Thoracic aorta (tissue), 2 donors: ENCODE measurements around the gene EYA4. TPM values are rescaled to one million over a fixed set of nuclear protein-coding genes. Genes with fewer than 3 reads are reported as not detected.

ENCODE experiments used
- ATAC-seq: fragments of 150-250 bp; one replicate; pipeline ENCODE4 v1.8.0; 2017; ENCODE audit warnings: low read depth; ENCODE audit not compliant: insufficient number of reproducible peaks, low FRiP score
- DNase-seq: peaks from one replicate; pipeline ENCODE4 v3.0.0-alpha.2; 2020; ENCODE audit warnings: low spot score
- H3K27ac ChIP-seq, 2 donors: fragments of 200-600 bp; sonication (generic); 1 replicate in 1 of 2; 2 replicates in 1 of 2; pipeline ENCODE4 v1.5.1; 2016; ENCODE audit warnings: mild to moderate bottlenecking in 2 of 2, moderate library complexity in 2 of 2
- H3K27me3 ChIP-seq: fragments of 200-600 bp; sonication (generic); replicated peaks from 2 replicates; pipeline ENCODE4 v1.6.0; 2016; ENCODE audit warnings: mild to moderate bottlenecking; ENCODE audit not compliant: insufficient read depth
- H3K36me3 ChIP-seq: fragments of 200-600 bp; sonication (generic); one replicate; pipeline ENCODE4 v1.5.1; 2016
- H3K4me1 ChIP-seq, 2 donors: fragments of 200-600 bp; sonication (generic); 1 replicate in 1 of 2; 2 replicates in 1 of 2; pipeline versions ENCODE4 v1.5.1 to v1.6.0; 2016; ENCODE audit warnings: low read depth in 2 of 2, mild to moderate bottlenecking in 1 of 2; ENCODE audit not compliant: control insufficient read depth in 1 of 2
- H3K4me3 ChIP-seq: fragments of 200-600 bp; sonication (generic); 2 replicates; pipeline ENCODE4 v1.5.1; 2016; ENCODE audit warnings: mild to moderate bottlenecking
- H3K9me3 ChIP-seq: fragments of 200-600 bp; sonication (generic); 2 replicates; pipeline ENCODE4 v1.5.1; 2016
- total RNA-seq, 2 donors: library from RNA; depleted of rRNA; stranded (reverse); fragments of >200 nt; gene quantifications; one replicate each; pipeline versions ENCODE4 v1.1.0 to v1.2.3, GENCODE V29; 2016
- TF ChIP-seq, protein P1 (sequence below): fragments of 200-600 bp; sonication (generic); IDR thresholded peaks from one replicate; pipeline ENCODE4 v1.5.1; 2019; ENCODE audit warnings: antibody characterized with exemption

The EYA4 gene
- total RNA-seq, 2 donors from 2014 or later: 1.3 to 3.0 TPM

DNA sequence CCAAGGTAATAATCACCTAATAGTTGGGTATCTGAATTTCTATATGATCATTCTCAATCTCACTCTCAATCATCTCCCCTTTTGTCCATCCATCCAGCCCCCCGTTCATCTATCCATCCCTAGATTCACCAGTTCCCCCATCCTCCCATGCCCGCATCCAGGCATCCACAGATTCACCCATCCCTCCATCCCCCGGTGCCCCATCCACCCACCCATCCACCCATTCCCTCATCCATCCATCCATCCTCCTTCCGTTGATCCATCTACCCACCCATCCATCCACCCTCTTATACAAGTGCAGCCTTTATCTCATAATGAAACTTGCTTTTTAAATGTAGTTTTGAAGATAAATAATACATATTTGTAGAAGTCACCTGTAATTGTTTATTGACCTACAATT is 76.5 kb downstream of the EYA4 start:
- Histone ChIP-seq H3K27me3 (no peaks in the 10 kb centered on the region), H3K27ac (no peak overlapping the region), H3K36me3 (no peaks in the 10 kb centered on the region), H3K4me1 (no peaks in the 10 kb centered on the region), H3K4me3 (no peak overlapping the region), H3K9me3 (no peaks in the 10 kb centered on the region)
- TF ChIP-seq, protein P1, sequence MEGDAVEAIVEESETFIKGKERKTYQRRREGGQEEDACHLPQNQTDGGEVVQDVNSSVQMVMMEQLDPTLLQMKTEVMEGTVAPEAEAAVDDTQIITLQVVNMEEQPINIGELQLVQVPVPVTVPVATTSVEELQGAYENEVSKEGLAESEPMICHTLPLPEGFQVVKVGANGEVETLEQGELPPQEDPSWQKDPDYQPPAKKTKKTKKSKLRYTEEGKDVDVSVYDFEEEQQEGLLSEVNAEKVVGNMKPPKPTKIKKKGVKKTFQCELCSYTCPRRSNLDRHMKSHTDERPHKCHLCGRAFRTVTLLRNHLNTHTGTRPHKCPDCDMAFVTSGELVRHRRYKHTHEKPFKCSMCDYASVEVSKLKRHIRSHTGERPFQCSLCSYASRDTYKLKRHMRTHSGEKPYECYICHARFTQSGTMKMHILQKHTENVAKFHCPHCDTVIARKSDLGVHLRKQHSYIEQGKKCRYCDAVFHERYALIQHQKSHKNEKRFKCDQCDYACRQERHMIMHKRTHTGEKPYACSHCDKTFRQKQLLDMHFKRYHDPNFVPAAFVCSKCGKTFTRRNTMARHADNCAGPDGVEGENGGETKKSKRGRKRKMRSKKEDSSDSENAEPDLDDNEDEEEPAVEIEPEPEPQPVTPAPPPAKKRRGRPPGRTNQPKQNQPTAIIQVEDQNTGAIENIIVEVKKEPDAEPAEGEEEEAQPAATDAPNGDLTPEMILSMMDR: no peak
- no peak for DNase-seq
- no peak for ATAC-seq

DNA sequence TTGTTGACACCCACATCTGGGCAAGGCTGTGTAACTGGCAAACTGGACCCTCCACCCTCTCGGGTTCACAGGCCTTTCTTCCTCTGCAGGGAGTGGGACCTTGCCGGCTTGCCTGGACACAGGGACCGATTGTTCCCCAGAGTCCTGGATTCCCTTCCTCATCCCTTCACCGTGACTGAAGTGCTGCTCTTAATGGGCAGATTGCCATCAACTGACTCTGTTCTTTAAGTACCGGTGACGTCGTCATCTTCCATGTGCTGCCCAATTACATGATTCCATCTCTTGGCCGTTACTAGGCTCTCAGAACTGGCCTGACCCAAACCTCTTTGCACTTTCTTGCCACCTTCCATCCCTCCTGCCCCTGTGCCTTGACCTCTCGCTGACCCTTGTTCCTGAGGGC is 85.4 kb downstream of the EYA4 start:
- H3K4me3 ChIP-seq: no peak overlapping the region
- H3K4me1 ChIP-seq: no peaks in the 10 kb centered on the region
- ATAC-seq: no peak
- no peaks in the 10 kb centered on the region for H3K36me3 ChIP-seq
- no peaks in the 10 kb centered on the region for H3K9me3 ChIP-seq
- no peaks in the 10 kb centered on the region for H3K27me3 ChIP-seq
- DNase-seq: no peak
- no peak overlapping the region for H3K27ac ChIP-seq
- TF ChIP-seq, protein P1: no peak

DNA sequence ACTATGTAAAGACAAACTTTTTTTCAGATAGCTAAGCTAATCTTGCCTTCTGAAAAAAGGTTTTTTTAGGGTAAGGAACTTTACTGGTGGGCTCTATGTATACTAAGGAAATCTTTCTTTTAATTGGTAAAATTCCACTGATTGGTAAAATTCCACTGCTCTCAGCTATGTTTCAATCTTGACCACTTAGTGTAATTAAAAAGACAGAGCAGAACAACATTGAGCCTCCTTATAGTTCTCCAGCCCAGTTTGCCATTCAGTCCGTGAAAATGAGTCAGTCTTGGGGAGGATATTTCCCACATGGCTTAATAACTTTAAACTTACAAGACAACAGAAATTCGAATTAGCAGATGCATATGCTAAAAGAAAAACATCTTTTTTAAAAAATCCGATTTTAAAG is 92.7 kb downstream of the EYA4 start:
- no peak overlapping the region for H3K27ac ChIP-seq
- H3K4me1 ChIP-seq: no peaks in the 10 kb centered on the region
- no peak for DNase-seq
- H3K36me3 ChIP-seq: no peaks in the 10 kb centered on the region
- no peak overlapping the region for H3K4me3 ChIP-seq
- TF ChIP-seq, protein P1: no peak
- H3K27me3 ChIP-seq: no peaks in the 10 kb centered on the region
- H3K9me3 ChIP-seq: no peaks in the 10 kb centered on the region
- ATAC-seq: no peak

DNA sequence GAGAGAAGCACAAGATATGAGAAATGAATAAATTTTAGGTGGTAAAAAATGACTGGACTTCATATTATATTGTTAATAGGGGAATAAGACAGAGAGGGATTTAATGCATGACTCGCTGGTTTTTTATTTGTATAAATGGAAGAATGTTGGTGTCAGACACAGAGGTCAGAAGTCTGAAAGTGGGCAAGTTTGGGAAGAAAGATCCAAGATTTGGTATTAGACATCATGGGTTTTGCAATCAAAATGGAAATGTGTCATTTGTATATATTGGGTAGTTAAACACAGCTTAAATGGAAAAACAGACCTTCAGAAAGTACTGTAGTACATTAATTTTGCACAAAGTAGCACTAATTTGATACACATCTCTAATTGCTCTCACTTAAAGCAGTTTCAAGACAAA is 96.2 kb downstream of the EYA4 start:
- TF ChIP-seq, protein P1: no peak
- no peak overlapping the region for H3K4me3 ChIP-seq
- no peaks in the 10 kb centered on the region for H3K4me1 ChIP-seq
- no peaks in the 10 kb centered on the region for H3K9me3 ChIP-seq
- no peak for DNase-seq
- no peaks in the 10 kb centered on the region for H3K27me3 ChIP-seq
- no peak for ATAC-seq
- H3K27ac ChIP-seq: no peak overlapping the region
- no peaks in the 10 kb centered on the region for H3K36me3 ChIP-seq

DNA sequence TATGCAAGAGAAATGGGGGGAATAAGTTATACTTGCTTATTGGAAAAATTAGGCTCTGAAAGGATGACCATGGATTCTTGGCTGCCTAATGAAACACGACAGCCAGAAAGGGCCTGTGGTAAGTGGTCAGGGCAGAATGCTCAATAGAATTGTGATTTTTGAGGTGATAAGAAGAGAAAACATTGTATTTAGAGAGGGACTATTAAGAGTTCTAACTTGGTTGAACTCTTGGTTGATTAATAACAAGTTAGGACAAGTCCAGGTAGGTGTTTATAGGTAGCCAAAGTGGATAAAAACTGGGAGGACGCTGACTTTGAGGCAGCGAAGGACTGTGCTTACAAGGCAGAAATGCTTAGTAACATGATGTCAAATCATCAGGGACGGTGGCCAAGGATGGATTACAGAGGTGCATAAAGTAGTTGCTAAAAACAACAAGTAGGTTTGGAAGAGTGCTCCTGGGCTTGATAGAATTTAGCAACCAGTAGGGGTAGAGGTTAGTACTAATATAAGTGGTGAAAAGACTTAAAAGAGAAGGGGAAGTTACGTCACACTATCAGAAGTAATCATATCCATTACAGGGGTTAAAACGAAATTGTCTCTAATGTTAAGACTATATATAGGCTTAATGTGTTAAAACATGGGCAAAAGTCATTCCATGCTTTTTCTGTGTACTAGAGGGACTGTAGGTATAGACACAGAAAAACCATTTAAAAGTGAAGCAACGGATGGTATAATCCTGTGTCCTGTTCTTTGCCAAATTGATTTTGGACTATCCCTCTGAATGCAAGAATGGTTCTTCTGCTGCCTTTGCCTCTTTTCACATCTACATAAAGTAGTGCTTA is 98.6 kb downstream of the EYA4 start:
- no peaks in the 10 kb centered on the region for H3K4me1 ChIP-seq
- H3K27me3 ChIP-seq: no peaks in the 10 kb centered on the region
- DNase-seq: no peak
- no peaks in the 10 kb centered on the region for H3K9me3 ChIP-seq
- TF ChIP-seq, protein P1: no peak
- no peaks in the 10 kb centered on the region for H3K36me3 ChIP-seq
- no peak for ATAC-seq
- no peak overlapping the region for H3K27ac ChIP-seq
- H3K4me3 ChIP-seq: no peak overlapping the region
